ENCODE results near the gene RMND5B. TPM values are rescaled to one million over a fixed set of nuclear protein-coding genes. Genes with fewer than 3 reads are reported as not detected.

Gene RMND5B
- total RNA-seq, 1 donor from 2014 or later, result 28.9 TPM

Other genes with a start within 250 kb of the RMND5B start
- gene PROP1, start 134.8 kb upstream of the RMND5B start, total RNA-seq, result not detected in 2 replicates
- 11.0 and 16.6 TPM in 2 replicates for gene N4BP3, start 17.5 kb upstream of the RMND5B start, total RNA-seq
- 182 and 186 TPM in 2 replicates for gene NHP2, start 22.9 kb downstream of the RMND5B start, total RNA-seq
- gene GMCL2, start 56.4 kb downstream of the RMND5B start, total RNA-seq, result not detected in 2 replicates
- gene HNRNPAB, start 73.5 kb downstream of the RMND5B start, total RNA-seq, result 90.6 and 107 TPM in 2 replicates
- 35.1 and 39.8 TPM in 2 replicates for gene PHYKPL, start 101.8 kb downstream of the RMND5B start, total RNA-seq